AG04449 (cell line): ENCODE results near the gene IGDCC3.

ENCODE experiments used
- CTCF ChIA-PET: fragments of 350-600 bp; formaldehyde crosslinking; extraction: SDS; loops from one replicate; lab custom pipeline; 2021; ENCODE audit warnings: antibody characterized with exemption; lab: Yijun Ruan, JAX
- POLR2A ChIA-PET: fragments of 400-600, 350-600 bp; formaldehyde crosslinking; extraction: SDS; loops from one replicate; lab custom pipeline; 2020; ENCODE audit warnings: antibody characterized with exemption, inconsistent platforms; lab: Yijun Ruan, JAX
- DNase-seq: peaks from one replicate; pipeline ENCODE4 v3.0.0-alpha.2; 2010; ENCODE audit warnings: low read depth, low spot score
- H3K4me3 ChIP-seq: 2 replicates; pipeline ENCODE4 v1.5.1; 2011; ENCODE audit warnings: low read depth, mild to moderate bottlenecking, control low read depth, low read length
- CTCF ChIP-seq: IDR thresholded peaks from one replicate; pipeline ENCODE4 v1.5.1; 2011; ENCODE audit warnings: mild to moderate bottlenecking, moderate library complexity, low read length, control low read depth, inconsistent platforms; ENCODE audit not compliant: insufficient read depth; ENCODE audit errors: missing control alignments

The IGDCC3 gene

GRCh38 chr15:65373163-65373651 lies 4.6 kb downstream of the IGDCC3 start:
- H3K4me3 ChIP-seq = no peak overlapping the region
- TF ChIP-seq CTCF = no peak
- no peak for DNase-seq
- POLR2A ChIA-PET = interaction anchor here (1.5 kb wide), 1 partner anchor 69 kb away, joined by 4 read pairs; the partner anchor contains the start of gene RNU5B-1
- CTCF ChIA-PET = interaction anchor here (1.0 to 23.4 kb wide), 6 partner anchors 9 to 53 kb away, joined by 4 to 652 read pairs (median 9); no protein-coding TSS in a partner anchor

- H3K4me3 ChIP-seq = no peak overlapping the region
- DNase-seq = no peak
- TF ChIP-seq CTCF = no peak
- CTCF ChIA-PET = interaction anchor here (1.0 to 23.4 kb wide), 5 partner anchors 9 to 53 kb away, joined by 4 to 652 read pairs (median 10); no protein-coding TSS in a partner anchor
- POLR2A ChIA-PET = interaction anchor here (1.5 kb wide), 1 partner anchor 68 kb away, joined by 4 read pairs; the partner anchor contains the start of gene RNU5B-1
These were observed 5.1 kb downstream of the IGDCC3 start for GRCh38 chr15:65372787-65373067.

GRCh38 chr15:65371976-65372786 lies 5.6 kb downstream of the IGDCC3 start:
- no peak for DNase-seq
- TF ChIP-seq CTCF = no peak
- H3K4me3 ChIP-seq = no peak overlapping the region
- CTCF ChIA-PET = interaction anchor here (0.7 to 12.1 kb wide), 4 partner anchors 10 to 28 kb away, joined by 3 to 93 read pairs (median 6); no protein-coding TSS in a partner anchor
- POLR2A ChIA-PET = interaction anchor here (1.5 kb wide), 1 partner anchor 68 kb away, joined by 4 read pairs; the partner anchor contains the start of gene RNU5B-1

- H3K4me3 ChIP-seq = no peak overlapping the region
- no peak for DNase-seq
- POLR2A ChIA-PET = no interaction called here
- CTCF ChIA-PET = interaction anchor here (1.0 to 12.1 kb wide), 4 partner anchors 8 to 50 kb away, joined by 4 to 93 read pairs (median 9); no protein-coding TSS in a partner anchor
- TF ChIP-seq CTCF = no peak
These were observed 6.9 kb downstream of the IGDCC3 start for GRCh38 chr15:65370885-65371284.

GRCh38 chr15:65369651-65370050 lies 8.2 kb downstream of the IGDCC3 start:
- H3K4me3 ChIP-seq = no peak overlapping the region
- TF ChIP-seq CTCF = no peak
- DNase-seq = no peak
- CTCF ChIA-PET = interaction anchor here (1.7 to 12.1 kb wide), 3 partner anchors 17 to 48 kb away, joined by 5 to 93 read pairs (median 10); no protein-coding TSS in a partner anchor
- POLR2A ChIA-PET = interaction anchor here (0.6 kb wide), 1 partner anchor 9 kb away, joined by 3 read pairs; no protein-coding TSS in a partner anchor

- no peak overlapping the region for H3K4me3 ChIP-seq
- no peak for TF ChIP-seq CTCF
- ChIA-PET POLR2A (no interaction called here), CTCF (interaction anchor here (1.7 to 12.1 kb wide), 5 partner anchors 13 to 51 kb away, joined by 5 to 93 read pairs (median 10); no protein-coding TSS in a partner anchor)
- no peak for DNase-seq
These were observed 8.6 kb downstream of the IGDCC3 start for GRCh38 chr15:65369212-65369547.
